GM12873 (cell line): ENCODE data around the gene DNAI2.

Experiments
- TF ChIP-seq, protein P1 (sequence below): IDR thresholded peaks from 2 replicates; pipeline ENCODE4 v1.5.1; 2012; ENCODE audit warnings: low read depth, mild to moderate bottlenecking, moderate library complexity, low read length, control low read depth; ENCODE audit not compliant: insufficient read depth; ENCODE audit errors: missing control alignments

Gene DNAI2

GRCh38 chr17:74257311-74257710 lies 16.7 kb upstream of the DNAI2 start:
- TF ChIP-seq, protein P1, sequence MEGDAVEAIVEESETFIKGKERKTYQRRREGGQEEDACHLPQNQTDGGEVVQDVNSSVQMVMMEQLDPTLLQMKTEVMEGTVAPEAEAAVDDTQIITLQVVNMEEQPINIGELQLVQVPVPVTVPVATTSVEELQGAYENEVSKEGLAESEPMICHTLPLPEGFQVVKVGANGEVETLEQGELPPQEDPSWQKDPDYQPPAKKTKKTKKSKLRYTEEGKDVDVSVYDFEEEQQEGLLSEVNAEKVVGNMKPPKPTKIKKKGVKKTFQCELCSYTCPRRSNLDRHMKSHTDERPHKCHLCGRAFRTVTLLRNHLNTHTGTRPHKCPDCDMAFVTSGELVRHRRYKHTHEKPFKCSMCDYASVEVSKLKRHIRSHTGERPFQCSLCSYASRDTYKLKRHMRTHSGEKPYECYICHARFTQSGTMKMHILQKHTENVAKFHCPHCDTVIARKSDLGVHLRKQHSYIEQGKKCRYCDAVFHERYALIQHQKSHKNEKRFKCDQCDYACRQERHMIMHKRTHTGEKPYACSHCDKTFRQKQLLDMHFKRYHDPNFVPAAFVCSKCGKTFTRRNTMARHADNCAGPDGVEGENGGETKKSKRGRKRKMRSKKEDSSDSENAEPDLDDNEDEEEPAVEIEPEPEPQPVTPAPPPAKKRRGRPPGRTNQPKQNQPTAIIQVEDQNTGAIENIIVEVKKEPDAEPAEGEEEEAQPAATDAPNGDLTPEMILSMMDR = no peak

- TF ChIP-seq, protein P1 = no peak
These were observed 14.1 kb upstream of the DNAI2 start for GRCh38 chr17:74259667-74260524.

GRCh38 chr17:74260525-74260850 lies 13.5 kb upstream of the DNAI2 start:
- TF ChIP-seq, protein P1 = no peak

DNA sequence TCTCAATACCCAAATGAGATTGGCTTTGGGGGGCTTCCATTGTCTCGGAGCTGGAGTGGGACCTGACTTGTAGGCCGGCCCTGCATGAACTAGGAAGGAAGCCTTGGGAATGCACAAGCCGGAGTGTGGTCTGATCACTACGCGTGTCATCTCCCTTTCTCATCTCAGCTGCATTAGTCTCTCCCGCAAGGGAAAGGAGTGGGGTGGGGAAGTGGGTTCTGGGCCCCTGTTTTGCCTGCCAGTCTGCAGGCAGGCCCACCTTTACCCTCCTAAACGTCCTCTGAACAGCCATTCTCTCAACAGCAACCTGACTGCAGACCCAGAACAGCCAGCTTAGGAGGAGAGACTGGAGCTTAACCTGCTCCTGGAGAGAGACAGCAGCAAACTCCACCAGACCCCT lies 11.4 kb upstream of the DNAI2 start:
- TF ChIP-seq, protein P1 = no peak

DNA sequence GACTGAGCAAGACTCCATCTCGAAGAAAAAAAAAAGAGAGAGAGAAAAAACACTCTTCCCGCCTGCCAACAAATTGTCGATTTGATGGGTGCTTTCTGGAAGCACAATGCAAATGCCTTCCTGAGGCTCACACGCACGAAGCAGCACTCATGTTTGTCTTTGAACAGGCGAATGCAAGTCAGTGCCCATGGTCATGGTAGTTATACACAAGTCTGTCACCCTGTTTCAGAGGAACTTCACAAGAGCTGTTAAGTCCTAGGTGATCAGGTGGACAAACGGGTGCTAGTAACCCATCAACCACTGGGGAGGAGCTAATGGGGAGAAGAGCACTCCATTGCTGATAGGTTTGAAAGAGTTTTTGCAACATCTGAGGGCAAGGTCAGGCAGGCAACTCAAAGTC lies 6.5 kb upstream of the DNAI2 start:
- TF ChIP-seq, protein P1 = no peak

- TF ChIP-seq, protein P1 = no peak
These were observed 6.0 kb upstream of the DNAI2 start for GRCh38 chr17:74267987-74268499.

DNA sequence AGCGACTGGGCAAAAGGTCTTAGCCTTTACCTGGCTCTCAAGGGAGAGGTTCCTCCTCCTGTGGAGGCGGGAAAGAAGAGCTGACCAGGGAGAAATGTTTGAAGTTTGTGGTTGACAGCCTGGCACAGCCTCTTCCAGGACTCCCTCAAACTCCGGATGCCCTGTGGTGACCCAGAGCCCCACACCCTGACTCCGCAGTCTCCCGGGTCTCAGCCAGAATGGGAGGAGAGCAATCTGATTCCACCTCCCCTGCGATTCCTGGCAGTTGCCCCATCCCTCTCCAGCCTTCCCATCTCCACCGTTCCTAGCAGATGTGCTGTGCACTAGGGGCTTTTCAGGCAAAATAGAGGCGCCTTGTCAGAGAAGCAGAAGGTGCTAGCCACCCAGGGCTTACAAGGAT lies 5.5 kb upstream of the DNAI2 start:
- TF ChIP-seq, protein P1 = no peak
